ENCODE data around the gene SPSB3.

Gene SPSB3

DNA sequence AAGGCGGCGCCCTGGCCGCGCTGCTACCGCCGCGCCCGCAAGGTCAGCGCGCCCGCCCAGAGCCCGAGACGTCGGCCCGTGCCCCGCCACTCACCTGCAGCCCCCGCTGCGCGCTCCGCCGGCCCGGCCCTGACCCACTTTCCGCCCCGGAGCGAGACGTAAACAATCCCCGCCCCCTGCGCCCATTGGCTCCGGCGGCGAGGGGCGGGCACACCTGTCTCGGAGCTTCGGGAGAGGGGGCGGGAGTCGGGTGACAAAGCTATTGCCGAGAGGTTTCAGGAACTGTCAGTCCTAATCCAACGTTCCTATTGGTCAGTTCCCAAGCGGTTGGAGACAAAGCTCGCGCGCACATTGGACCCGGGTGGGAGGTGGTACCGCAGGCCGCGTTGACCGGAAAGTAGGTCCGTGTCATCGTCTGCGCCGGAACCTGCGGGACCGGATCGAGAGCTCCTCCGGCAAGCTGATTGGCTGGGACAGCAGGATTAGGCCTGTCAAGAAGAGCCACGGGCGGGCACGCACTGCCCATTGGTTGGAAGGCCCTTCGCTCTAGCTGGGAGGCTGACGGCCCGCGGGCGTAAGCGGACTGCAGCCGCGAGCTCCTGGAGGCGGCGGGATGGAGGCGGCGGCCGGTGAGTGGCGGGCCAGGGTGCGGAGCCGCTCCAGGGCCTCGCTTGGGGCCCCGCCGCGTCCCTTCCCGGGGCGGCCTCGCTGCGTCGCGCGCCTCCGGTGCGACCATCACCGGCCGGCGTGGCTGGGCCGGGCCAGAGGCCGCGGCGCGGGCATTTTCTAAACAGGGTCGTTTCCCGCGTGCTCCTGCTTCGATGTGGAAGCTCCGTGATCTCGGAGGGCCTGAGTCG is at the start of gene SPSB3, which contains the start of gene NUBP2:
Gene SPSB3 (minus strand): TSS at position 164 of the 857 bp plus-strand sequence. CDS start 1,088 bp downstream, outside the sequence.
Gene NUBP2 (plus strand): TSS at position 553 of the 857 bp plus-strand sequence. CDS start 61 bp downstream, at position 614.
- peak; percentile 100 for DNase-seq

DNA sequence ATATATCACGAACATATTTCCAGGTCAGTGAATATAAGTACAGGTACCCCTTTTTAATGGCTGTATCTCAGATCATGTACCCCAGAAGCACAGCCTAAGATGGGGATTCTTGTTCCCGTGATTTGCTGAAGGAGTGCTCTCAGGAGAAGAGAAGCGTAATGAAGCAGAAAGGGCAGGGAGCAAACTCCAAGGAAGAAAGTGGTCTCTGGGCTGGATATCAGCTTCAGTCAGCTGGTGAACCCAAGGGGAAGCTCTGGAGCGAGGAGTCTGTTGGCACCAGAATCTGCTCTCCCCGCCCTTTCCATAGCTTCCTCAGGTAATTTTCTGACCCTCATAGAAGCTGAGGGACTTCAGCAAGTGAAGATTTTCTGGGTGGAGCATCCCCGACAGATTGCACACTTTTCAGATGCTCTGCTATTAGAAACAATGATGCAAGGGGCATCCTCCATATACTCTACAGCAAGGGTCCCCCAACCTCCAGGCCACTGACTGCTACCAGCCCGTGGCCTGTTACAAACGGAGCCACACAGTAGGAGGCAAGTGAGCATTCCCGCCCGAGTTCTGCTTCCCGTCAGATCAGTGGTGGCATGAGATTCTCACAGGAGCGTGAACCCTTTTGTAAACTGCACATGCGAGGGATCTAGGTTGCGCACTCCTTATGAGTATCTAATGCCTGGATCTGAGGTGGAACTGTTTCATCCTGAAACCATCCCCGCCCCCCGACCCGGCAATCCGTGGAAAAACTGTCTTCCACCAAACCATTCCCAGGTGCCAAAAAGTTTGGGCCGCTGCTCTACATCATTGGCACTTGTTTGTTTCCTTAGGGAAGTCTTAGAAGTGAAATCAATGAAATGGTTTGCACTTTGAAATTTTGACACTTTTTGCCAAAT is 49.1 kb upstream of the SPSB3 start:
- no peak for DNase-seq

GRCh38 chr16:1830213-1830612 is 47.8 kb upstream of the SPSB3 start:
- DNase-seq = no peak

- no peak for DNase-seq
Observed at GRCh38 chr16:1828645-1829410, 46.5 kb upstream of the SPSB3 start.

GRCh38 chr16:1826691-1827573 is 44.6 kb upstream of the SPSB3 start, which contains the start of the genes FAHD1 and HAGH:
Gene FAHD1 (plus strand): TSS chr16:1827206. CDS start chr16:1827239, 33 bp downstream.
Gene HAGH (minus strand): TSS chr16:1826825. CDS start chr16:1826787, 38 bp downstream.
- DNase-seq = peak; percentile 80

DNA sequence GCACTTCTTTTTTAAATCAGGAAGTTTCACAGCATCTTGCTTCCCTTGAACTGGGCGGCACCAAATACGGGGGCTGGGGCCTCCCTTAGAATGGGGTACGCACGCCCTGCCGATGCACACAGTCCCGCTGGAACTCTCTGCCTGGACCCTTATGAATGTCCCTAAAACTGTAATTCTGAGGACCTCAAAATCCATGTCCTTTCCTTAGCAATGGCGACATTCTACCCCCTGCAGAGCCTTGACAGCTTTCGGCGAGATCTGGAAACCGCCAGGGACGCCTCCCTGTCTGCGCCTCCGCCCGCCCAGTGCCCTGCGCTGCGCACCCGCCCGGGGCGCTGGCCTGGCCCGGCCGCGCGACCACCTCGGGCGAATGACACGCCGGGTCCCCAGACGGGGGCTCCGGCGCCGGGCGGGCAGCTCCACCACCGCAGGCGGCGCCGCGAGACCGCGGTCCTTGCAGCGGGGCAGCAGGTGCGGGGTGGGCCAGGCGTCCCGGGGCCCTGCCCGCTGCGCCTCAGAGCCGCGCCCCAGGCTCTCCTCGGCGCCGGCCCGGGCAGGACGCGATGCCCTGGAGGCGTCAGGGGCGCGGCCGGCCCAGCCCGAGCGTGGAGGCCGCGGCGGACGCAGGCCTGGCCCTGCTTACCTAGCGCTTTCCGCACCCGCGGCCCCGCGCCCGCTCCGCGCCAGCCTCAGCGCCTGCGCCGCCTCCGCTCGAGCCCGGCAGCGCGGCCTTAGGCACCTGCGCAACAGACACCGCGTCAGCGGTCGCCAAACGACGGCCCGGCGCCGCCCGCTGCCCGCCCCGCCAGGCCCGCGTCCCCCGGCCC is 43.7 kb upstream of the SPSB3 start:
- no peak for DNase-seq

GRCh38 chr16:1825381-1825863 is 43.1 kb upstream of the SPSB3 start:
- no peak for DNase-seq

DNA sequence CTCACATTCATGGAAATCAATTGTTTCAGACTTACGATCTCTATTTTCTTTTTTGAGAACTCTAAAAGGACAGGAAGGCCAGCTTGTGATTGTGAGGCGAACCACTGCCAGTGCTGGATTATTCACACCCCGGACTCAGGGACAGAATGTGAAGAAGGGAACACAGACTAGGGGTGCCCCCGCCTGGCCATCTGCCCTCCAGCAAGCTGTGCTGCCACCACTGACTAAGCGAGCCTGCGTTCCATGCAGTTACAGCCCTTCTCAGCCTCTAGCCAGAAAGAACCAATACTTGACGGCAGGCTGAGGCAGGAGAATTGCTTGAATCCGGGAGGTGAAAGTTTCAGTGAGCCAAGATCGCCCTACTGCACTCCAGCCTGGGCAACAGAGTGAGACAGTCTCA is 41.5 kb upstream of the SPSB3 start:
- no peak for DNase-seq

GRCh38 chr16:1822801-1823200 is 40.4 kb upstream of the SPSB3 start:
- DNase-seq = no peak

- DNase-seq = no peak
Observed at GRCh38 chr16:1821861-1822611, 39.7 kb upstream of the SPSB3 start.

- no peak for DNase-seq
Observed at GRCh38 chr16:1820946-1821290, 38.5 kb upstream of the SPSB3 start.

GRCh38 chr16:1820096-1820945 is 38.0 kb upstream of the SPSB3 start:
- no peak for DNase-seq

DNA sequence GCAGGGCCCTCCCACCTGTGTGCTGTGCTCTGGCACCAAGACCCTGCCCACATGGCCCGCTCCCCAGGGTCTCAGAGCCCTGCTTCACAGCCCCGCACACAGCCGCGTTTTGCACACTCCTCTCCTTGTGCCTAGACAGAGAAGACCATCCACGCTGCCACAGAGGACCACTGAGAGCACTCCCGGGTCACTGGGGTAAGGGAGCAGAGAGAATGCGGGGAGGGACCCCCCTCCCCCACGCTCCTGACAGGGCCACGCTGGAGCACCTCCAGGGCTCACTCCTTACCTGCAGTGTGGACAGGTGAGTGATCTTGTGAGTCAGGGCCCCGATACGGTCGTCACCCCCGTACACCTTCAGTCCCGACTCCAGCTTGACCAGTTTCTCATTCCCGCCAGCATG is 37.2 kb upstream of the SPSB3 start:
- no peak for DNase-seq

DNA sequence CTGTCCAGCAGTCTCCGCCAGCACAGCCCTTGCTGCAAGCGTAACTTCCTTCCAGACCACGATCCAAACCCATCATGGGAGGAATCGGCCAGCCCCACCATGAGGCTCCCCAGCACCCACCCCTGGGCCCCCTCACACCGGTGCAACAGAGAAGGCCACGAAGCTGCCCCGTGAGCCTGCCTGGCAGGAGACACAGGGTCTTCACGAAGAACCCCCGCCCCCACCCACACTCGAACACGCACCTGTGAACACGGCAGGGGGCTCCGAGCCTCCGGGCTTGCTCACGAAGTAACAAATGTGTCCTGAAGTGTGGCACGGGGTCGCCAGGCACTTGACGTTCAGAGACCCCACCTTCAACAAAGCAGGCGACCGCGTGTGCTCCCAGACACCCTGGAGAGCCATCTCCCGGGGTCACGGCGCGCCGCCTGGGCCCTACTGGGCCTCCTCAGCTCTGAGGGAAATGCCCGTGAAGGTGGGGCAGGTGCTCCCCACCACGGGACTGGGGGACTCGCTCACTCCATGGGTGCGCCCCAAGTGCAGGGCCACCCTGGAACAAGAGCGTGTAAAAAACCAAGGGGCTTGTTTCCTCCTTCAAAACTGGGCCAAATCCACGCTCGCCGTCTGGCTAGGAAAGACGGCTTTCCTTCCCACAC is 36.6 kb upstream of the SPSB3 start:
- DNase-seq = no peak

GRCh38 chr16:1818204-1818872 is 36.0 kb upstream of the SPSB3 start:
- DNase-seq = no peak

DNA sequence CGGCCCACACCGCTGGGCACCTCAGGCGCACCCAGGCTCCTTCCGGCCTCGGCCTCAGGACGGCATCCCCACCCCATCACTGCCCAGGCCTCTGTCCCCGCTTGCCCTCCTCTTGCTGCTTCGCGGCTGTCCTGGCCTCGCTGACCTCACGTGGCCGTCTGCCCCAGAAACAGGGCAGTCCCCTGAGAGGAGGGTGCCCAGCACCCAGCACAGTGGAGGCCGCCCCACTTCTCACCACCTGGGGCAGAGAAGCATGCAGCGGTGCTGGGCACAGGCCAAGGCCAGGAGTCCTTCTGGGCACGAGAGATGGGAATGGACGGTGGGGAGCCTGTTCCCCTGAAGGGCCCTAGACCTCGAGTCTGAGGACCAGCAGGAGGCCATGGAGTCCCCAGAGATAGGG is 35.3 kb upstream of the SPSB3 start:
- DNase-seq = no peak

DNA sequence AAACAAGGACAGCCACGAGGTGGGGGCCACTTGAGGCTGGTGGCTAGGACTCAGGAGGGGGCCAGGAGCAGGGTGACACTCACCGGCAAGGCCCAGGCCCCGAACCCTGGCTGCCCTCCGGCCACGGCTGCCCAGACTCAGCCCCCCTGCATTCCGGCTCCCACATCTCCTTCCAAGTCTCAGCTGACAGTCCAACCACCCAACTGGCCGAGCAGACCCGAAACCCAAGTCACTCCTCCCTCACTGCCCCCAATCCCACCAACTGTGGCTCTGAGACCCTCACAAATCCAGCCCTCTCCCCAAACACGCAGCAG is 34.9 kb upstream of the SPSB3 start:
- no peak for DNase-seq

All from DMS153 (cell line).